Keratinocyte (primary cell): ENCODE data around the gene ZNF219.

Experiments used
- CTCF ChIP-seq, 3 experiments: IDR thresholded peaks in 1 of 3; conservative IDR thresholded peaks in 1 of 3; optimal IDR thresholded peaks in 1 of 3; 2 replicates in 2 of 3; 3 replicates in 1 of 3; pipeline versions ENCODE3 to v1.5.1; 2011; ENCODE audit warnings: low read length in 3 of 3, mild to moderate bottlenecking in 3 of 3, moderate library complexity in 2 of 3, control low read depth in 1 of 3, inconsistent platforms in 1 of 3; ENCODE audit not compliant: insufficient read depth in 2 of 3; ENCODE audit errors: extremely low read depth in 1 of 3
- EZH2 ChIP-seq: IDR thresholded peaks from one replicate; pipeline ENCODE4 v1.6.1; 2012; ENCODE audit warnings: inconsistent platforms, mild to moderate bottlenecking, low read length, moderate library complexity

DNA sequence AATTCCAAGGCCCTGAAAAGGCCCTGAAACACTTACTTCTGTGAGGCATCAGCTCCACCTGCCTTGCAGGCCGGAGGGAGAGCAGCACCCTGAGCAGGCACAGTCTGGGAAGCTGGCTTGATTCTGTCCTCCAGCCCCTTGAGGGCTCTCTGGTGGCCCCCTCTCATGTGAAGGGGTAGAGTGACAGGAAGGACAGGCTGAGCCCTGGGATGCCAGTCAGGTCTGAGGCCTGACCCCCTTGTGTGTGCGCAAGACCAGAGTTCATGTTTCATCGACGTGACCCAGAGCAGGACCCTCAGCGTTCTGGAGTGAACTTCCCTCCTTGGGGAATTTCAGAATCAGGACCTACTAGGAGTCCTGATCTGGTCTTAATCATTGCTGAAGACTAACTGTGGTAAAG is 39.6 kb downstream of the ZNF219 start:
- TF ChIP-seq CTCF (optimal IDR thresholded peaks at IDR 0.05 in 1 of 3, IDR thresholded peaks at IDR 0.05 in 1 of 3, conservative IDR thresholded peaks at IDR 0.05 in 1 of 3; ENCODE audit: extremely low read depth in 1 of 3, insufficient read depth in 2 of 3, low read length in 3 of 3) (no peak), EZH2 (no peak)
